ENCODE data around the gene PDGFA. TPM values are rescaled to one million over a fixed set of nuclear protein-coding genes. Genes with fewer than 3 reads are reported as not detected.

PDGFA gene
- total and polyA plus RNA-seq, 2 donors: 25.1 to 28.9 TPM

- H3K27ac ChIP-seq (ENCODE audit: low read depth): no peak overlapping the region
- H3K4me3 ChIP-seq (ENCODE audit: low read depth, low read length): no peak overlapping the region
- WGBS: 100% methylated on average over 1 of the region's 1 CpG
- H3K36me3 ChIP-seq (ENCODE audit: insufficient read depth): no peaks in the 10 kb centered on the region
- DNase-seq (ENCODE audit: extremely low spot score): no peak
- no peaks in the 10 kb centered on the region for H3K4me1 ChIP-seq (ENCODE audit: insufficient read depth)
Measured at GRCh38 chr7:482521-483083, 37.0 kb downstream of the PDGFA start.

- Histone ChIP-seq H3K27ac (ENCODE audit: low read depth) (no peak overlapping the region), H3K4me3 (ENCODE audit: low read depth, low read length) (no peak overlapping the region), H3K4me1 (ENCODE audit: insufficient read depth) (no peaks in the 10 kb centered on the region), H3K36me3 (ENCODE audit: insufficient read depth) (no peaks in the 10 kb centered on the region)
- DNase-seq (ENCODE audit: extremely low spot score): no peak
- WGBS: 74% methylated on average over 15 of the region's 15 CpGs
Measured at GRCh38 chr7:481219-481930, 38.3 kb downstream of the PDGFA start.

GRCh38 chr7:480531-481218 is 39.0 kb downstream of the PDGFA start:
- 56% methylated on average over 14 of the region's 14 CpGs for WGBS
- no peaks in the 10 kb centered on the region for H3K4me1 ChIP-seq (ENCODE audit: insufficient read depth)
- no peaks in the 10 kb centered on the region for H3K36me3 ChIP-seq (ENCODE audit: insufficient read depth)
- DNase-seq (ENCODE audit: extremely low spot score): no peak
- no peak overlapping the region for H3K27ac ChIP-seq (ENCODE audit: low read depth)
- H3K4me3 ChIP-seq (ENCODE audit: low read depth, low read length): no peak overlapping the region

GRCh38 chr7:479948-480499 is 39.6 kb downstream of the PDGFA start:
- Histone ChIP-seq H3K4me1 (ENCODE audit: insufficient read depth) (no peaks in the 10 kb centered on the region), H3K36me3 (ENCODE audit: insufficient read depth) (no peaks in the 10 kb centered on the region), H3K27ac (ENCODE audit: low read depth) (no peak overlapping the region), H3K4me3 (ENCODE audit: low read depth, low read length) (no peak overlapping the region)
- 64% methylated on average over 15 of the region's 15 CpGs for WGBS
- no peak for DNase-seq (ENCODE audit: extremely low spot score)

- no peaks in the 10 kb centered on the region for H3K4me1 ChIP-seq (ENCODE audit: insufficient read depth)
- H3K36me3 ChIP-seq (ENCODE audit: insufficient read depth): no peaks in the 10 kb centered on the region
- no peak for DNase-seq (ENCODE audit: extremely low spot score)
- 78% methylated on average over 20 of the region's 20 CpGs for WGBS
- H3K27ac ChIP-seq (ENCODE audit: low read depth): no peak overlapping the region
- no peak overlapping the region for H3K4me3 ChIP-seq (ENCODE audit: low read depth, low read length)
Measured at GRCh38 chr7:479115-479947, 40.3 kb downstream of the PDGFA start.

GRCh38 chr7:477626-478220 is 41.9 kb downstream of the PDGFA start:
- Histone ChIP-seq H3K36me3 (ENCODE audit: insufficient read depth) (no peaks in the 10 kb centered on the region), H3K4me1 (ENCODE audit: insufficient read depth) (no peaks in the 10 kb centered on the region), H3K27ac (ENCODE audit: low read depth) (no peak overlapping the region), H3K4me3 (ENCODE audit: low read depth, low read length) (no peak overlapping the region)
- no peak for DNase-seq (ENCODE audit: extremely low spot score)
- 70% methylated on average over 17 of the region's 17 CpGs for WGBS

- H3K4me3 ChIP-seq (ENCODE audit: low read depth, low read length): no peak overlapping the region
- WGBS: 92% methylated on average over 33 of the region's 33 CpGs
- H3K4me1 ChIP-seq (ENCODE audit: insufficient read depth): no peaks in the 10 kb centered on the region
- H3K27ac ChIP-seq (ENCODE audit: low read depth): no peak overlapping the region
- DNase-seq (ENCODE audit: extremely low spot score): no peak
- no peaks in the 10 kb centered on the region for H3K36me3 ChIP-seq (ENCODE audit: insufficient read depth)
Measured at GRCh38 chr7:476736-477360, 42.8 kb downstream of the PDGFA start.

- no peak for DNase-seq (ENCODE audit: extremely low spot score)
- no peak overlapping the region for H3K27ac ChIP-seq (ENCODE audit: low read depth)
- 89% methylated on average over 15 of the region's 15 CpGs for WGBS
- H3K4me1 ChIP-seq (ENCODE audit: insufficient read depth): no peaks in the 10 kb centered on the region
- no peak overlapping the region for H3K4me3 ChIP-seq (ENCODE audit: low read depth, low read length)
- no peaks in the 10 kb centered on the region for H3K36me3 ChIP-seq (ENCODE audit: insufficient read depth)
Measured at GRCh38 chr7:475951-476441, 43.6 kb downstream of the PDGFA start.

GRCh38 chr7:475425-475728 is 44.3 kb downstream of the PDGFA start:
- Histone ChIP-seq H3K4me1 (ENCODE audit: insufficient read depth) (no peaks in the 10 kb centered on the region), H3K36me3 (ENCODE audit: insufficient read depth) (no peaks in the 10 kb centered on the region), H3K4me3 (ENCODE audit: low read depth, low read length) (no peak overlapping the region), H3K27ac (ENCODE audit: low read depth) (no peak overlapping the region)
- no peak for DNase-seq (ENCODE audit: extremely low spot score)
- WGBS: 98% methylated on average over 6 of the region's 7 CpGs

GRCh38 chr7:474605-475424 is 44.8 kb downstream of the PDGFA start:
- no peaks in the 10 kb centered on the region for H3K36me3 ChIP-seq (ENCODE audit: insufficient read depth)
- WGBS: 90% methylated on average over 23 of the region's 23 CpGs
- H3K4me1 ChIP-seq (ENCODE audit: insufficient read depth): no peaks in the 10 kb centered on the region
- H3K27ac ChIP-seq (ENCODE audit: low read depth): no peak overlapping the region
- no peak for DNase-seq (ENCODE audit: extremely low spot score)
- H3K4me3 ChIP-seq (ENCODE audit: low read depth, low read length): no peak overlapping the region

- Histone ChIP-seq H3K4me3 (ENCODE audit: low read depth, low read length) (no peak overlapping the region), H3K36me3 (ENCODE audit: insufficient read depth) (no peaks in the 10 kb centered on the region), H3K27ac (ENCODE audit: low read depth) (no peak overlapping the region), H3K4me1 (ENCODE audit: insufficient read depth) (no peaks in the 10 kb centered on the region)
- WGBS: 90% methylated on average over 14 of the region's 14 CpGs
- no peak for DNase-seq (ENCODE audit: extremely low spot score)
Measured at GRCh38 chr7:473870-474604, 45.6 kb downstream of the PDGFA start.

Measured in urinary bladder (tissue), 4 donors.